Measurements from ENCODE around the gene PPIA.

DNA sequence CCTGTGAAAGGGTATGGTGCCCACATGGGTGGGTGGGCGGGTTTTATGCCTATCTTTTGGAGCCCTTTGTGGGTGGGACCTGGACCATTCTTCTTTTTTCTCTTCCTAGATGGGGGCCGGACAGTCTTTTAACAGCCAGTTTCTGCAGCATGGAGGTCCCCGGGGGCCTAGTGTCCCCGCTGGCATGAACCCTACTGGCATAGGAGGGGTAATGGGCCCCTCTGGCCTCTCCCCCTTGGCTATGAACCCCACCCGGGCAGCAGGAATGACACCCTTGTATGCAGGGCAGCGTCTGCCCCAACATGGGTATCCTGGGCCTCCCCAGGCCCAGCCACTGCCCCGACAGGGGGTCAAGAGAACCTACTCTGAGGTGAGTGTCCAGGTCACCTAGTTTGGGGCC, 38.7 kb upstream of the PPIA start:
- TF ChIP-seq MXI1 (IDR thresholded peaks at IDR 0.05; ENCODE audit: low read depth, low read length): no peak
- no peak for TF ChIP-seq SIN3A (IDR thresholded peaks at IDR 0.05; ENCODE audit: borderline replicate concordance, low read depth, low read length)
- TF ChIP-seq, protein P1, sequence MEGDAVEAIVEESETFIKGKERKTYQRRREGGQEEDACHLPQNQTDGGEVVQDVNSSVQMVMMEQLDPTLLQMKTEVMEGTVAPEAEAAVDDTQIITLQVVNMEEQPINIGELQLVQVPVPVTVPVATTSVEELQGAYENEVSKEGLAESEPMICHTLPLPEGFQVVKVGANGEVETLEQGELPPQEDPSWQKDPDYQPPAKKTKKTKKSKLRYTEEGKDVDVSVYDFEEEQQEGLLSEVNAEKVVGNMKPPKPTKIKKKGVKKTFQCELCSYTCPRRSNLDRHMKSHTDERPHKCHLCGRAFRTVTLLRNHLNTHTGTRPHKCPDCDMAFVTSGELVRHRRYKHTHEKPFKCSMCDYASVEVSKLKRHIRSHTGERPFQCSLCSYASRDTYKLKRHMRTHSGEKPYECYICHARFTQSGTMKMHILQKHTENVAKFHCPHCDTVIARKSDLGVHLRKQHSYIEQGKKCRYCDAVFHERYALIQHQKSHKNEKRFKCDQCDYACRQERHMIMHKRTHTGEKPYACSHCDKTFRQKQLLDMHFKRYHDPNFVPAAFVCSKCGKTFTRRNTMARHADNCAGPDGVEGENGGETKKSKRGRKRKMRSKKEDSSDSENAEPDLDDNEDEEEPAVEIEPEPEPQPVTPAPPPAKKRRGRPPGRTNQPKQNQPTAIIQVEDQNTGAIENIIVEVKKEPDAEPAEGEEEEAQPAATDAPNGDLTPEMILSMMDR (IDR thresholded peaks at IDR 0.05): no peak
- TF ChIP-seq TAF1 (IDR thresholded peaks at IDR 0.05; ENCODE audit: borderline replicate concordance, low read depth, low read length): no peak
- no peak for TF ChIP-seq CHD2 (IDR thresholded peaks at IDR 0.05; ENCODE audit: low read length, partially characterized antibody)
- TF ChIP-seq FOXJ3 (CRISPR knock-in tag; IDR thresholded peaks at IDR 0.05): no peak
- TF ChIP-seq, protein P2, sequence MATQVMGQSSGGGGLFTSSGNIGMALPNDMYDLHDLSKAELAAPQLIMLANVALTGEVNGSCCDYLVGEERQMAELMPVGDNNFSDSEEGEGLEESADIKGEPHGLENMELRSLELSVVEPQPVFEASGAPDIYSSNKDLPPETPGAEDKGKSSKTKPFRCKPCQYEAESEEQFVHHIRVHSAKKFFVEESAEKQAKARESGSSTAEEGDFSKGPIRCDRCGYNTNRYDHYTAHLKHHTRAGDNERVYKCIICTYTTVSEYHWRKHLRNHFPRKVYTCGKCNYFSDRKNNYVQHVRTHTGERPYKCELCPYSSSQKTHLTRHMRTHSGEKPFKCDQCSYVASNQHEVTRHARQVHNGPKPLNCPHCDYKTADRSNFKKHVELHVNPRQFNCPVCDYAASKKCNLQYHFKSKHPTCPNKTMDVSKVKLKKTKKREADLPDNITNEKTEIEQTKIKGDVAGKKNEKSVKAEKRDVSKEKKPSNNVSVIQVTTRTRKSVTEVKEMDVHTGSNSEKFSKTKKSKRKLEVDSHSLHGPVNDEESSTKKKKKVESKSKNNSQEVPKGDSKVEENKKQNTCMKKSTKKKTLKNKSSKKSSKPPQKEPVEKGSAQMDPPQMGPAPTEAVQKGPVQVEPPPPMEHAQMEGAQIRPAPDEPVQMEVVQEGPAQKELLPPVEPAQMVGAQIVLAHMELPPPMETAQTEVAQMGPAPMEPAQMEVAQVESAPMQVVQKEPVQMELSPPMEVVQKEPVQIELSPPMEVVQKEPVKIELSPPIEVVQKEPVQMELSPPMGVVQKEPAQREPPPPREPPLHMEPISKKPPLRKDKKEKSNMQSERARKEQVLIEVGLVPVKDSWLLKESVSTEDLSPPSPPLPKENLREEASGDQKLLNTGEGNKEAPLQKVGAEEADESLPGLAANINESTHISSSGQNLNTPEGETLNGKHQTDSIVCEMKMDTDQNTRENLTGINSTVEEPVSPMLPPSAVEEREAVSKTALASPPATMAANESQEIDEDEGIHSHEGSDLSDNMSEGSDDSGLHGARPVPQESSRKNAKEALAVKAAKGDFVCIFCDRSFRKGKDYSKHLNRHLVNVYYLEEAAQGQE (IDR thresholded peaks at IDR 0.05; ENCODE audit: low read depth, low read length): no peak
- no peak for TF ChIP-seq PBX3 (IDR thresholded peaks at IDR 0.05)
